MCF 10A (cell line): ENCODE measurements around the gene SLC38A10. TPM values are rescaled to one million over a fixed set of nuclear protein-coding genes. Genes with fewer than 3 reads are reported as not detected.

ENCODE experiments used
- BruUV-seq: library from RNA; stranded (reverse); fragments of 400-500 nt; replicated peaks from 2 replicates; lab custom pipeline; 2021; lab: Mats Ljungman, UMichigan
- CTCF ChIA-PET: fragments of 300-600 bp; sonication (Branson Sonifier 250); formaldehyde crosslinking; extraction: SDS; loops from one replicate; lab custom pipeline; 2021; ENCODE audit warnings: antibody characterized with exemption, inconsistent platforms; lab: Yijun Ruan, JAX
- POLR2A ChIA-PET: fragments of 300-600, 350-650 bp; sonication (Branson Sonifier 250); formaldehyde crosslinking; extraction: SDS; loops from one replicate; lab custom pipeline; 2020; ENCODE audit warnings: antibody characterized with exemption, inconsistent platforms; lab: Yijun Ruan, JAX
- DNase-seq: peaks from one replicate; pipeline ENCODE4 v3.0.0-alpha.2; 2018; ENCODE audit not compliant: unreplicated experiment
- H3K27ac Mint-ChIP-seq: one replicate; pipeline ENCODE4 v1.8.0; 2022; ENCODE audit warnings: mild to moderate bottlenecking, low read depth, mixed read lengths; ENCODE audit not compliant: unreplicated experiment
- H3K27me3 Mint-ChIP-seq: one replicate; pipeline ENCODE4 v1.8.0; 2022; ENCODE audit warnings: mixed read lengths; ENCODE audit not compliant: insufficient read depth, unreplicated experiment
- H3K36me3 Mint-ChIP-seq: one replicate; pipeline ENCODE4 v1.8.0; 2022; ENCODE audit warnings: mild to moderate bottlenecking, moderate library complexity, mixed read lengths; ENCODE audit not compliant: insufficient read depth, unreplicated experiment
- H3K4me1 Mint-ChIP-seq: one replicate; pipeline ENCODE4 v1.8.0; 2022; ENCODE audit warnings: mixed read lengths; ENCODE audit not compliant: insufficient read depth, unreplicated experiment
- H3K4me3 Mint-ChIP-seq: one replicate; pipeline ENCODE4 v1.8.0; 2022; ENCODE audit warnings: mild to moderate bottlenecking, moderate library complexity, mixed read lengths; ENCODE audit not compliant: unreplicated experiment
- H3K9me3 Mint-ChIP-seq: one replicate; pipeline ENCODE4 v1.8.0; 2022; ENCODE audit warnings: mixed read lengths; ENCODE audit not compliant: unreplicated experiment
- CTCF ChIP-seq: fragments of 200-600 bp; IDR thresholded peaks from one replicate; pipeline ENCODE4 v1.8.0; 2022; ENCODE audit warnings: antibody characterized with exemption, mild to moderate bottlenecking; ENCODE audit not compliant: unreplicated experiment
- intact Hi-C: fragments of 100-400 bp; cut with micrococcal nuclease; formaldehyde crosslinking; loops from 2 replicates; pipeline ENCODE4 v1.14.1; 2022
- total RNA-seq: library from RNA; stranded (reverse); gene quantifications from 2 replicates; pipeline ENCODE4 v1.2.3, GENCODE V29; 2022

SLC38A10 gene
- total RNA-seq, 1 experiment from 2014 or later: 98.2 TPM

DNA sequence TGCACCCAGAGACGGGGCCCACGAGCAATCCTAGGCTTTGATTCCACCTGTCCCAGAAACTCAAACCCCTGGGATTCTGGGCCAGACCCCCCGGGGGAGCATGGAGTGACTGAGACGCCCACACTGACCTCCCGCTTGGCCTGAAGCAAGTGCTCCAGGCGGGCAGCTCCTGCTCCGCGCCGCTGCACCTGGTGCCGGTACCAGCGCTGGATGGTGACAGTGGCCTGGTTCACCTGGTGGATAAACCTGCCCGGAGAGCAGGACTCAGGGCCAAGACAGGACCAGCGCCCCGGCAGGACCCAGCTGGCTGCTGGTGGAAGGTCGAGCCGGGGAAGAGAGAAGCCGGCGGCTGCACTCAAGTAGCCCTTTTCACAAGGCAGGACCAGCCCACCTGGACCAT is 94.9 kb downstream of the SLC38A10 start:
- H3K36me3 Mint-ChIP-seq: peaks cover 19% of the 10 kb centered on the region
- H3K27me3 Mint-ChIP-seq: no peaks in the 10 kb centered on the region
- no peaks in the 10 kb centered on the region for H3K4me1 Mint-ChIP-seq
- no peak overlapping the region for H3K27ac Mint-ChIP-seq
- intact Hi-C loops: loop anchor here (2.0 kb wide), 1 partner anchor 57 kb away; no protein-coding TSS in a partner anchor
- CTCF ChIA-PET: interaction anchor here (0.6 to 1.9 kb wide), 6 partner anchors 9 to 177 kb away, joined by 3 to 7 read pairs (median 3); no protein-coding TSS in a partner anchor
- DNase-seq: no peak
- H3K9me3 Mint-ChIP-seq: no peaks in the 10 kb centered on the region
- POLR2A ChIA-PET: no interaction called here
- no peak for TF ChIP-seq CTCF
- no peak overlapping the region for H3K4me3 Mint-ChIP-seq
- no TSS peak for BruUV-seq

- POLR2A ChIA-PET: no interaction called here
- CTCF ChIA-PET: interaction anchor here (1.2 to 1.6 kb wide), 2 partner anchors 12 to 56 kb away, joined by 3 to 4 read pairs; no protein-coding TSS in a partner anchor
Observed at GRCh38 chr17:81199482-81199830, 95.7 kb downstream of the SLC38A10 start.

GRCh38 chr17:81198826-81199481 is 96.2 kb downstream of the SLC38A10 start:
- no peak for TF ChIP-seq CTCF
- ChIA-PET POLR2A (no interaction called here), CTCF (interaction anchor here (1.2 to 1.6 kb wide), 2 partner anchors 11 to 56 kb away, joined by 3 to 4 read pairs; no protein-coding TSS in a partner anchor)
- H3K4me3 Mint-ChIP-seq: no peak overlapping the region
- no peaks in the 10 kb centered on the region for H3K27me3 Mint-ChIP-seq
- no TSS peak for BruUV-seq
- intact Hi-C loops: no loop called here
- no peaks in the 10 kb centered on the region for H3K4me1 Mint-ChIP-seq
- no peak overlapping the region for H3K27ac Mint-ChIP-seq
- H3K9me3 Mint-ChIP-seq: no peaks in the 10 kb centered on the region
- DNase-seq: no peak
- peaks cover 12% of the 10 kb centered on the region for H3K36me3 Mint-ChIP-seq

More at GRCh38 chr17:81199482-81199830, 95.7 kb downstream of the SLC38A10 start:
- Mint-ChIP-seq H3K9me3 (no peaks in the 10 kb centered on the region), H3K36me3 (peaks cover 17% of the 10 kb centered on the region), H3K27ac (no peak overlapping the region), H3K4me3 (no peak overlapping the region), H3K4me1 (no peaks in the 10 kb centered on the region), H3K27me3 (no peaks in the 10 kb centered on the region)
- intact Hi-C loops: no loop called here
- DNase-seq: no peak
- TF ChIP-seq CTCF: no peak
- no TSS peak for BruUV-seq

GRCh38 chr17:81197831-81198490 is 97.1 kb downstream of the SLC38A10 start:
- CTCF ChIA-PET: interaction anchor here (0.7 to 1.6 kb wide), 2 partner anchors 40 to 55 kb away, joined by 3 to 4 read pairs; no protein-coding TSS in a partner anchor

More at GRCh38 chr17:81197831-81198490, 97.1 kb downstream of the SLC38A10 start:
- H3K4me3 Mint-ChIP-seq: no peak overlapping the region
- no peak for TF ChIP-seq CTCF
- H3K9me3 Mint-ChIP-seq: no peaks in the 10 kb centered on the region
- DNase-seq: no peak
- no peak overlapping the region for H3K27ac Mint-ChIP-seq
- no peaks in the 10 kb centered on the region for H3K4me1 Mint-ChIP-seq
- intact Hi-C loops: no loop called here
- POLR2A ChIA-PET: no interaction called here
- H3K36me3 Mint-ChIP-seq: peaks cover 7% of the 10 kb centered on the region
- BruUV-seq: no TSS peak
- H3K27me3 Mint-ChIP-seq: no peaks in the 10 kb centered on the region
